Mesodermal cell (in vitro differentiated cells): ENCODE results near the gene WHAMM.

Source experiments
- H3K27ac ChIP-seq: 2 replicates; pipeline ENCODE4 v1.7.0; 2013; ENCODE audit warnings: mild to moderate bottlenecking, low read depth, low read length, moderate library complexity; ENCODE audit not compliant: severe bottlenecking
- H3K36me3 ChIP-seq: 2 replicates; pipeline ENCODE4 v1.7.1; 2013; ENCODE audit warnings: mild to moderate bottlenecking, low read length, moderate library complexity; ENCODE audit not compliant: control insufficient read depth, insufficient read depth
- H3K4me1 ChIP-seq: one replicate; pipeline ENCODE4 v1.7.1; 2013; ENCODE audit warnings: mild to moderate bottlenecking, low read length; ENCODE audit not compliant: insufficient read depth, control insufficient read depth, poor library complexity, severe bottlenecking
- H3K4me3 ChIP-seq: 2 replicates; pipeline ENCODE4 v1.7.0; 2013; ENCODE audit warnings: low read length, control low read depth, mild to moderate bottlenecking; ENCODE audit not compliant: insufficient read depth, poor library complexity, severe bottlenecking; ENCODE audit errors: extremely low read depth
- H3K9me3 ChIP-seq: 2 replicates; pipeline ENCODE4 v1.7.1; 2013; ENCODE audit warnings: mild to moderate bottlenecking, low read length, moderate library complexity; ENCODE audit not compliant: control insufficient read depth
- WGBS, 2 experiments: methylation state at CpG; one replicate each; pipeline ENCODE4 v1.1.5; 2013; ENCODE audit warnings: missing lambda C conversion rate in 2 of 2; ENCODE audit not compliant: insufficient coverage in 2 of 2; 5-methylcytosine and 5-hydroxymethylcytosine counted together

The WHAMM gene

GRCh38 chr15:82823049-82823448 lies 13.6 kb downstream of the WHAMM start:
- 100% methylated on average over 1 of the region's 5 CpGs; no CpG with 5 or more reads in 1 of the 2 experiments for WGBS, 2 experiments

GRCh38 chr15:82828075-82828474 lies 18.6 kb downstream of the WHAMM start:
- Histone ChIP-seq H3K9me3 (no peaks in the 10 kb centered on the region), H3K36me3 (peaks cover 80% of the 10 kb centered on the region), H3K4me3 (no peak overlapping the region), H3K27ac (no peak overlapping the region), H3K4me1 (peaks cover 19% of the 10 kb centered on the region)
- WGBS, 2 experiments, result 89 to 100% methylated on average over 1 of the region's 1 CpG

More at GRCh38 chr15:82823049-82823448, 13.6 kb downstream of the WHAMM start:
- H3K36me3 ChIP-seq, result peaks cover 67% of the 10 kb centered on the region
- no peak overlapping the region for H3K4me3 ChIP-seq
- no peak overlapping the region for H3K27ac ChIP-seq
- H3K9me3 ChIP-seq, result no peaks in the 10 kb centered on the region
- H3K4me1 ChIP-seq, result no peaks in the 10 kb centered on the region

GRCh38 chr15:82829234-82829633 lies 19.8 kb downstream of the WHAMM start:
- no peak overlapping the region for H3K4me3 ChIP-seq
- H3K9me3 ChIP-seq, result no peaks in the 10 kb centered on the region
- 95 to 97% methylated on average over 3 to 4 of the region's 4 CpGs for WGBS, 2 experiments
- peaks cover 20% of the 10 kb centered on the region for H3K4me1 ChIP-seq
- H3K36me3 ChIP-seq, result peaks cover 85% of the 10 kb centered on the region
- no peak overlapping the region for H3K27ac ChIP-seq

GRCh38 chr15:82830427-82831173 lies 21.2 kb downstream of the WHAMM start:
- H3K9me3 ChIP-seq, result no peaks in the 10 kb centered on the region
- H3K4me1 ChIP-seq, result peaks cover 20% of the 10 kb centered on the region
- no peak overlapping the region for H3K27ac ChIP-seq
- 94% methylated on average over 13 to 14 of the region's 18 CpGs for WGBS, 2 experiments
- H3K36me3 ChIP-seq, result peaks cover 89% of the 10 kb centered on the region
- no peak overlapping the region for H3K4me3 ChIP-seq

- WGBS, 2 experiments, result 93 to 94% methylated on average over 4 of the region's 5 CpGs
- H3K36me3 ChIP-seq, result peaks cover 89% of the 10 kb centered on the region
- H3K27ac ChIP-seq, result peak overlapping the region; percentile 66
These were observed 22.6 kb downstream of the WHAMM start for GRCh38 chr15:82831894-82832600.

GRCh38 chr15:82832601-82833361 lies 23.4 kb downstream of the WHAMM start:
- WGBS, 2 experiments, result 86 to 94% methylated on average over 5 to 9 of the region's 13 CpGs
- Histone ChIP-seq H3K4me1 (peaks cover 20% of the 10 kb centered on the region), H3K4me3 (no peak overlapping the region), H3K27ac (peak overlapping the region; percentile 66), H3K9me3 (no peaks in the 10 kb centered on the region), H3K36me3 (peaks cover 89% of the 10 kb centered on the region)

More at GRCh38 chr15:82831894-82832600, 22.6 kb downstream of the WHAMM start:
- Histone ChIP-seq H3K4me3 (no peak overlapping the region), H3K4me1 (peaks cover 20% of the 10 kb centered on the region), H3K9me3 (no peaks in the 10 kb centered on the region)

- Histone ChIP-seq H3K27ac (no peak overlapping the region), H3K4me1 (peaks cover 20% of the 10 kb centered on the region), H3K4me3 (no peak overlapping the region), H3K9me3 (no peaks in the 10 kb centered on the region), H3K36me3 (peaks cover 88% of the 10 kb centered on the region)
- 85 to 100% methylated on average over 3 to 4 of the region's 4 CpGs for WGBS, 2 experiments
These were observed 23.9 kb downstream of the WHAMM start for GRCh38 chr15:82833362-82833682.

GRCh38 chr15:82835391-82835917 lies 26.0 kb downstream of the WHAMM start:
- Histone ChIP-seq H3K9me3 (no peaks in the 10 kb centered on the region), H3K4me3 (no peak overlapping the region), H3K4me1 (peaks cover 20% of the 10 kb centered on the region), H3K36me3 (peaks cover 70% of the 10 kb centered on the region), H3K27ac (no peak overlapping the region)
- WGBS, 2 experiments, result 89 to 98% methylated on average over 3 to 4 of the region's 7 CpGs

- H3K27ac ChIP-seq, result no peak overlapping the region
- peaks cover 48% of the 10 kb centered on the region for H3K36me3 ChIP-seq
- no peaks in the 10 kb centered on the region for H3K9me3 ChIP-seq
- H3K4me3 ChIP-seq, result no peak overlapping the region
- 94 to 96% methylated on average over 9 to 11 of the region's 14 CpGs for WGBS, 2 experiments
- no peaks in the 10 kb centered on the region for H3K4me1 ChIP-seq
These were observed 28.8 kb downstream of the WHAMM start for GRCh38 chr15:82838096-82838735.

- Histone ChIP-seq H3K9me3 (no peaks in the 10 kb centered on the region), H3K36me3 (peaks cover 39% of the 10 kb centered on the region), H3K27ac (no peak overlapping the region), H3K4me1 (no peaks in the 10 kb centered on the region), H3K4me3 (no peak overlapping the region)
These were observed 29.7 kb downstream of the WHAMM start for GRCh38 chr15:82839136-82839535.
